HG03575 (cell line): Measurements from ENCODE around the gene PASK.

Experiments
- ATAC-seq: cut with Tn5 transposase; IDR thresholded peaks from one replicate; pipeline ENCODE4 v1.9.1; 2021; ENCODE audit not compliant: unreplicated experiment, insufficient number of reproducible peaks, low FRiP score; ENCODE audit errors: extremely low read depth

PASK gene

GRCh38 chr2:241072553-241073165 is 76.6 kb downstream of the PASK start:
- no peak for ATAC-seq

DNA sequence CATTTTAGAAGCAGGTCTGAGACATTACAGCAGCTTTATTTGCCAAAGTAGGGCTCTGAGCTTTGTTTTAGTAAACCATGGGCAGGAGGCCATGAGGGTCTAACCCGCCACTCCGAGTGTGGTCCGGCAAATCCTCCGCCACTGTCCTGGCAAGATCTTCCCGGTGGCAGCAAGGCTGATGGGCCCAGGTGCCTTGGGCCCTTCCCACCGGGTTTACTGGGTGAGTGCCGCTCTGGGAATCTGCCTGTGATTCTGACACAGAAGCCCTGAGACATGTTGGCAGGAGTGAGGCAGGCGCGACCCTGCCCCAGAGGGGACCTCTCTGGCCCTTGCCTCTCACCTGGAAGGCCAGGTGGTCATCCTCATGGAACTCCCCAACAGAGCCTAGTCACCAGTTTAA is 77.1 kb downstream of the PASK start:
- no peak for ATAC-seq

DNA sequence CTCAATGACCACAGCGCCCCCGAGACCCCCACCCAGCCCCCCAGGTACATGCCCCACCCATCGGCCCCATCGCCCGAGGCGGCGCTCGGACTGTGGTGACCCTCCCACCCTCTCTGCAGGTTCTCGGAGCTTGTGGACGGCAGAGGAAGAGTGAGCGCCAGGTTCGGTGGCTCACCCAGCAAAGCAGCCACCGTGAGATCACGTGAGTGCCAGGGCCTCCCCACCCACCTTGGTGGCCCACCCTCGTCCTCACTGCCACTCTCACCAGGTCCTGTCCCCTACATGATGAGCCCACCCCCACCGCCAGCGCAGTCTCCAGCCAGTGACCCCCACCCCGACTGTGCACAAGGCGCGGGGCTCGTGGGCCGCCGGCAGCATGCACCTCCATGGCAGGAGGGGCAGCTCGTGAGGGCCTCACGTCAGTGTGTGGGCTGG is 77.6 kb downstream of the PASK start:
- no peak for ATAC-seq

DNA sequence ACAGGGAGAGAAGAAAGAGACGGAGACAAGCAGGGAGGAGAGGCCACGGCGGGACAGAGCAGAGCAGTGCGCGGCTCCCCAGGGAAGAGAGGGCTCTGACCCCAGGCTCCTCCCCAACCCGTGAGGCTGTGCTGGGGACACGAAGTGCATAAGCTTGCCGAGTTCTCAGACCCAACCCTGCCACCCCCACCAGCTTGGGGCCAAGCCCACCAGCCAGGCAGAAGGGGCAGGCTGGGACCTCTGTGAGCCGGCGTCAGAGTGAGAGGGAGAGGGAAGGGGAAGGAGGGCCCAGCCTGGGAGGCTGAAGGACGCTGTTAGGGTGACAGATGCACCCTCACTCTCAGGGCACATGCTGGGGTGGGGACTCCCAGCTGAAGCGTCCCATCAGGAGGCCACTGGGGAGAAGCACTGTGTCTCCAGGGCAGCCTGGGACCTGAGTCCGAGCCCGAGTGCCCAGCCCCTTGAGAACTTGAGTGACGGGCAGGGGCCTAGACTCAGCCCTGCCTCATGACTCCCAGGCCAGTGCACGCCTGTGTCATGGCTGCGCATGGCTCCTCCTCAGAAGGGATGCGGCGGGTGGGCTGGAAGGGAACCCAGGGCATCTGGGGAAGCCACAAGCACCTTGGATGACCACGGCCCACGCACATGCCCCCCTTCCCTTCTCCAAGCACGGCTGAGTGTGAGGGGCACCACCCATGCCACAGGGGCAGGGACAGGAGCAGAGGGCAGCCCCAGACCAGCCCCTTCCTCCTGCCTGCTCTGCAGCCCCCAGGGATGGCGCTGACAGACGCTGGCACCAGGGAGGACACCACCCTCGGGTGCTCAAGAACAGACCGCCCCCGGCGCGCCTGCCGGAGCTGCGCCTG is 78.2 kb downstream of the PASK start:
- no peak for ATAC-seq

DNA sequence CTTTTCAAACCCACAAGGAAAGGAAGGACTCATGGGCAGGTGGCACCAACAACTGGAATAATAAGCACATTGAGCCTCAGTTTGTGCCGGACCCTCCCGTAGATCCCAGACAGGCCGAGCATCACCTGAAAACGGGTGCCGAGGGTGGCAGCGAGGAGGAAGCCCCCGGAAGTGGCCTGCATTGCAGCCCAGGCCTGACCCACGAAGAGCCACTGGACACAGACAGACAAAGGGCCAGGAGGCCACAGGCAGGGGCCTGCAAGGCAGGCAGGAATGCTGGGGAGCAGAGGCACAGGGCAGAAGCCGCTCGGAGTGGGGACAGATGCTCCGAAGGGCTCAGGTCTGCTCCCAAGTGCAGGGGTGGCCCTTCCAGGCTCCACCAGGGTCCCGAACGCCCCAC is 78.9 kb downstream of the PASK start:
- ATAC-seq = no peak

DNA sequence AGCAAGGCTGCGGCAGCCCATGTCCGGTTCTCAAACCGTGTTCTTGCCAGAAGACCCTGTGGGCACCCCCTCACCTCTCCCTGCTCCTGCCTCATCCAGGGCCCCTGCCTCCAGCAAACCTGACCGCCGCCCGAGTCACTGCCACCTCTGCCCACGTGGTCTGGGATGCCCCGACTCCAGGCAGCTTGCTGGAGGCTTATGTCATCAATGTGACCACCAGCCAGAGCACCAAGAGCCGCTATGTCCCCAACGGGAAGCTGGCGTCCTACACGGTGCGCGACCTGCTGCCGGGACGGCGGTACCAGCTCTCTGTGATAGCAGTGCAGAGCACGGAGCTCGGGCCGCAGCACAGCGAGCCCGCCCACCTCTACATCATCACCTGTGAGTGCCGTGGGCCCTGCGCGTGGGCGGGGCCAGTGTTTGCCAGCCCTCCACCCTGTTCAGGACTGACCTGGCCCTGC is 79.4 kb downstream of the PASK start:
- ATAC-seq = no peak

- no peak for ATAC-seq
Measured at GRCh38 chr2:241068942-241069810, 80.1 kb downstream of the PASK start.

GRCh38 chr2:241068136-241068941 is 80.9 kb downstream of the PASK start:
- ATAC-seq = no peak

GRCh38 chr2:241067501-241068135 is 81.7 kb downstream of the PASK start:
- no peak for ATAC-seq

- no peak for ATAC-seq
Measured at GRCh38 chr2:241066893-241067341, 82.4 kb downstream of the PASK start.

- ATAC-seq = no peak
Measured at GRCh38 chr2:241066171-241066892, 82.9 kb downstream of the PASK start.

DNA sequence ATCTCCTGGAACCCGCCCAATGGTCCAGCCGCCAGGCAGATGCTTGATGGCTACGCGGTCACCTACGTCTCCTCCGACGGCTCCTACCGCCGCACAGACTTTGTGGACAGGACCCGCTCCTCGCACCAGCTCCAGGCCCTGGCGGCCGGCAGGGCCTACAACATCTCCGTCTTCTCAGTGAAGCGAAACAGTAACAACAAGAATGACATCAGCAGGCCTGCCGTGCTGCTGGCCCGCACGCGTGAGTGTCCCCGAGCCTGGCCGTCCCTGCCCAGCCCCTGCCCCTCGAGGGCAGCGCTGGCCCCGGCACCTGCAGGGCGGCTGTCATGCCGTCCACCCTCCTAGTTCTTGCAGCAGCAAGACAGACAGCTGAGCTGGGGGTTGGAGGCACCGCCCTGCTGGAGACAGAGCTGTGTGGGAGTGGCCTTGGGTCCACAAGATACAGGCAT is 83.9 kb downstream of the PASK start:
- no peak for ATAC-seq

DNA sequence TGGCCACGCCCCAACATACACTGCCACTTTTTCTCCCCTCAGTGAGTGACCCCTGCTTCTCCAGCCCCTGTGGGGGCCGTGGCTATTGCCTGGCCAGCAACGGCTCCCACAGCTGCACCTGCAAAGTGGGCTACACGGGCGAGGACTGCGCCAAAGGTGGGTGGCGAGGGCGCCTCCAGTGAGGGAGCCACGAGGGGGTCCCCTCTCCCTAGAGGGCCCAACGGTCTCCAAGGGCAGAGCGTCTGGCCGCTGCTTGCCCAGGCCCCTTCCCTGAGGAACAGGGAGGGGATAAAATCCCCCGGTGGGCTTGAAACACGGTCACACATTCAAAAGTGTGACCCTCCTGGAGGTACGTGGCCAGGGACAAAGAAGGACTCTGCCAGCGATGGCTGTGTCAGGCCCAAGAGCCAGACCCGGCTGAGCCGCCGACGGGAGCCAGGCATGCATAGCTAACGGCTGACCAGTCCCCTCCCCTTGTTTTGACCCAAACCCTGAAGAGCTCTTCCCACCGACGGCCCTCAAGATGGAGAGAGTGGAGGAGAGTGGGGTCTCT is 84.4 kb downstream of the PASK start:
- no peak for ATAC-seq

GRCh38 chr2:241064008-241064801 is 85.1 kb downstream of the PASK start:
- no peak for ATAC-seq

GRCh38 chr2:241063587-241063986 is 85.7 kb downstream of the PASK start:
- ATAC-seq = no peak

GRCh38 chr2:241063093-241063551 is 86.2 kb downstream of the PASK start:
- no peak for ATAC-seq
